ENCODE results near the gene GJC3. TPM values are rescaled to one million over a fixed set of nuclear protein-coding genes. Genes with fewer than 3 reads are reported as not detected.
"Not testable (repeated sequence)": the region's sequence is repeated elsewhere in the genome, so short reads cannot be mapped to it uniquely, and the experiment has no call there.

GJC3 gene
- total RNA-seq (2022) (not detected in 2 replicates), Bru-seq, nascent RNA (not detected), BruChase-seq, experiment 1, labeled RNA remaining after a 6-hour chase (percentile 15 among the genes with signal in this experiment), BruChase-seq, experiment 2, labeled RNA remaining after a 2-hour chase (percentile 14 among the genes with signal in this experiment)
- long read RNA-seq, result 0 reads

- peaks cover 51% of the 10 kb centered on the region for H3K27me3 Mint-ChIP-seq (ENCODE audit: unreplicated experiment)
- DNase-seq, result peak; percentile 51
- H3K27ac Mint-ChIP-seq (ENCODE audit: unreplicated experiment), result peak within 1 kb of the TSS; percentile 35
- CTCF ChIA-PET, result interaction anchor here (0.9 to 1.4 kb wide), 4 partner anchors 9 to 65 kb away, joined by 3 to 4 read pairs (median 4); partner anchors contain the start of genes AZGP1 and TRIM4
- intact Hi-C loops (cut with micrococcal nuclease; ENCODE audit: unreplicated experiment), result loop anchor here (2.0 to 5.0 kb wide), 2 partner anchors 50 to 63 kb away; no protein-coding TSS in a partner anchor
- peak within 1 kb of the TSS; percentile 67 for H3K4me3 Mint-ChIP-seq (ENCODE audit: low read depth, unreplicated experiment)
- H3K4me1 Mint-ChIP-seq (ENCODE audit: low read depth, unreplicated experiment), result peaks cover 6% of the 10 kb centered on the region
- H3K36me3 Mint-ChIP-seq (ENCODE audit: insufficient read depth, unreplicated experiment), result peaks cover 4% of the 10 kb centered on the region
- no peak for TF ChIP-seq CTCF (IDR thresholded peaks at IDR 0.05; ENCODE audit: unreplicated experiment)
- no TSS peak for BruUV-seq (replicated peaks)
- no peaks in the 10 kb centered on the region for H3K9me3 Mint-ChIP-seq (ENCODE audit: low read depth, unreplicated experiment)
These were observed at the start of gene GJC3 for GRCh38 chr7:99928994-99929729. Gene GJC3 (minus strand): TSS chr7:99929620. CDS start chr7:99929620, 0 bp downstream.

- CTCF ChIA-PET, result no interaction called here
- Mint-ChIP-seq H3K36me3 (ENCODE audit: insufficient read depth, unreplicated experiment) (peaks cover 8% of the 10 kb centered on the region), H3K27ac (ENCODE audit: unreplicated experiment) (no peak overlapping the region), H3K4me1 (ENCODE audit: low read depth, unreplicated experiment) (peaks cover 28% of the 10 kb centered on the region), H3K27me3 (ENCODE audit: unreplicated experiment) (peaks cover 11% of the 10 kb centered on the region), H3K4me3 (ENCODE audit: low read depth, unreplicated experiment) (no peak overlapping the region), H3K9me3 (ENCODE audit: low read depth, unreplicated experiment) (no peaks in the 10 kb centered on the region)
- DNase-seq, result no peak
- intact Hi-C loops (cut with micrococcal nuclease; ENCODE audit: unreplicated experiment), result no loop called here
- no TSS peak for BruUV-seq (replicated peaks)
- no peak for TF ChIP-seq CTCF (IDR thresholded peaks at IDR 0.05; ENCODE audit: unreplicated experiment)
These were observed 47.2 kb upstream of the GJC3 start for GRCh38 chr7:99976626-99977025.

- peak; percentile 34 for DNase-seq
- CTCF ChIA-PET, result interaction anchor here (1.1 kb wide), 1 partner anchor 46 kb away, joined by 3 read pairs; the partner anchor contains the start of gene GJC3
- no peak for TF ChIP-seq CTCF (IDR thresholded peaks at IDR 0.05; ENCODE audit: unreplicated experiment)
These were observed 46.5 kb upstream of the GJC3 start, which contains the start of gene AZGP1 for GRCh38 chr7:99975782-99976521. Gene AZGP1 (minus strand): TSS chr7:99976031. CDS start chr7:99976020, 11 bp downstream.

GRCh38 chr7:99974681-99975080 is 45.3 kb upstream of the GJC3 start:
- intact Hi-C loops (cut with micrococcal nuclease; ENCODE audit: unreplicated experiment), result no loop called here

More at GRCh38 chr7:99975782-99976521, 46.5 kb upstream of the GJC3 start, which contains the start of gene AZGP1:
- Mint-ChIP-seq H3K4me3 (ENCODE audit: low read depth, unreplicated experiment) (peak within 1 kb of the TSS; percentile 53), H3K4me1 (ENCODE audit: low read depth, unreplicated experiment) (peaks cover 28% of the 10 kb centered on the region), H3K27ac (ENCODE audit: unreplicated experiment) (peak within 1 kb of the TSS; percentile 38), H3K27me3 (ENCODE audit: unreplicated experiment) (peaks cover 5% of the 10 kb centered on the region), H3K9me3 (ENCODE audit: low read depth, unreplicated experiment) (no peaks in the 10 kb centered on the region), H3K36me3 (ENCODE audit: insufficient read depth, unreplicated experiment) (peaks cover 8% of the 10 kb centered on the region)
- no TSS peak for BruUV-seq (replicated peaks)
- intact Hi-C loops (cut with micrococcal nuclease; ENCODE audit: unreplicated experiment), result no loop called here

GRCh38 chr7:99973817-99974216 is 44.4 kb upstream of the GJC3 start:
- H3K4me3 Mint-ChIP-seq (ENCODE audit: low read depth, unreplicated experiment); DNase-seq; H3K9me3 Mint-ChIP-seq (ENCODE audit: low read depth, unreplicated experiment); H3K27me3 Mint-ChIP-seq (ENCODE audit: unreplicated experiment); CTCF ChIA-PET; intact Hi-C loops (cut with micrococcal nuclease; ENCODE audit: unreplicated experiment); H3K27ac Mint-ChIP-seq (ENCODE audit: unreplicated experiment); BruUV-seq (replicated peaks): not testable (repeated sequence)
- peaks cover 18% of the 10 kb centered on the region for H3K4me1 Mint-ChIP-seq (ENCODE audit: low read depth, unreplicated experiment)
- H3K36me3 Mint-ChIP-seq (ENCODE audit: insufficient read depth, unreplicated experiment), result peaks cover 13% of the 10 kb centered on the region

More at GRCh38 chr7:99974681-99975080, 45.3 kb upstream of the GJC3 start:
- CTCF ChIA-PET, result no interaction called here
- H3K27ac Mint-ChIP-seq (ENCODE audit: unreplicated experiment), result no peak overlapping the region
- no peak overlapping the region for H3K4me3 Mint-ChIP-seq (ENCODE audit: low read depth, unreplicated experiment)
- TF ChIP-seq CTCF (IDR thresholded peaks at IDR 0.05; ENCODE audit: unreplicated experiment), result no peak
- no peaks in the 10 kb centered on the region for H3K27me3 Mint-ChIP-seq (ENCODE audit: unreplicated experiment)
- no peak for DNase-seq
- H3K4me1 Mint-ChIP-seq (ENCODE audit: low read depth, unreplicated experiment), result peaks cover 26% of the 10 kb centered on the region
- no TSS peak for BruUV-seq (replicated peaks)
- H3K9me3 Mint-ChIP-seq (ENCODE audit: low read depth, unreplicated experiment), result no peaks in the 10 kb centered on the region
- peaks cover 13% of the 10 kb centered on the region for H3K36me3 Mint-ChIP-seq (ENCODE audit: insufficient read depth, unreplicated experiment)
